ENCODE measurements around the gene CAMK2N1. TPM values are rescaled to one million over a fixed set of nuclear protein-coding genes. Genes with fewer than 3 reads are reported as not detected.

The CAMK2N1 gene
- polyA plus RNA-seq, 1 donor from 2014 or later: 67.1 TPM

DNA sequence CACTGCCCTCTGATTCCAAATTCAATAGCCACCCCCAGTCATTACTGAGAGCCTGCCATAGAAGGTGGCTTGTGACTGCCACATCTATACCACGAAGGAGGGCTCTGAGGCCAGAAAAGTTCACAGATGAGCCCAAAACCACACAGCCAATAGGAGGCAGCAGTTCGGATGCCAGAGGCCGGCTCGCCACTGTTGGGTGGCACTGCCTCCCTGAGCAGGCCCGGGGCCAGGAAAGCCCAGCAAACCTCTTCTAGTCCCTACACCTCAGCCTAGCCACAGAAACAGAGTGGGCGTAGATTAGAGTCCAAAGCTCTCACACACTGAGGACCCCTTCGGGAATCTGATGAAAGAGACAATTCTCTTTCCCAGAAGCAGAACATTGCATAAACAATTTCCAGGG is 5.9 kb upstream of the CAMK2N1 start:
- Histone ChIP-seq H4K20me1 (ENCODE audit: insufficient read depth) (no peaks in the 10 kb centered on the region), H3K27ac (ENCODE audit: low read length) (no peak overlapping the region), H2AFZ (ENCODE audit: low read depth, low read length) (no peak overlapping the region), H3K9me2 (ENCODE audit: insufficient read depth, low read length) (no peaks in the 10 kb centered on the region), H3K9me3 (ENCODE audit: low read length) (no peaks in the 10 kb centered on the region), H3F3A (ENCODE audit: insufficient read depth, low read length, poor library complexity, severe bottlenecking) (no peaks in the 10 kb centered on the region), H3K27me3 (ENCODE audit: insufficient read depth, low read depth, low read length) (peaks cover 4% of the 10 kb centered on the region), H3K36me3 (ENCODE audit: insufficient read depth, low read length) (no peaks in the 10 kb centered on the region), H3K9ac (ENCODE audit: low read length) (no peak overlapping the region), H3K79me2 (replicated peaks; ENCODE audit: insufficient read depth, low read length) (no peaks in the 10 kb centered on the region), H3K4me2 (ENCODE audit: low read length) (no peak overlapping the region), H3K4me3 (ENCODE audit: low read length) (no peak overlapping the region)
- TF ChIP-seq, protein P1, sequence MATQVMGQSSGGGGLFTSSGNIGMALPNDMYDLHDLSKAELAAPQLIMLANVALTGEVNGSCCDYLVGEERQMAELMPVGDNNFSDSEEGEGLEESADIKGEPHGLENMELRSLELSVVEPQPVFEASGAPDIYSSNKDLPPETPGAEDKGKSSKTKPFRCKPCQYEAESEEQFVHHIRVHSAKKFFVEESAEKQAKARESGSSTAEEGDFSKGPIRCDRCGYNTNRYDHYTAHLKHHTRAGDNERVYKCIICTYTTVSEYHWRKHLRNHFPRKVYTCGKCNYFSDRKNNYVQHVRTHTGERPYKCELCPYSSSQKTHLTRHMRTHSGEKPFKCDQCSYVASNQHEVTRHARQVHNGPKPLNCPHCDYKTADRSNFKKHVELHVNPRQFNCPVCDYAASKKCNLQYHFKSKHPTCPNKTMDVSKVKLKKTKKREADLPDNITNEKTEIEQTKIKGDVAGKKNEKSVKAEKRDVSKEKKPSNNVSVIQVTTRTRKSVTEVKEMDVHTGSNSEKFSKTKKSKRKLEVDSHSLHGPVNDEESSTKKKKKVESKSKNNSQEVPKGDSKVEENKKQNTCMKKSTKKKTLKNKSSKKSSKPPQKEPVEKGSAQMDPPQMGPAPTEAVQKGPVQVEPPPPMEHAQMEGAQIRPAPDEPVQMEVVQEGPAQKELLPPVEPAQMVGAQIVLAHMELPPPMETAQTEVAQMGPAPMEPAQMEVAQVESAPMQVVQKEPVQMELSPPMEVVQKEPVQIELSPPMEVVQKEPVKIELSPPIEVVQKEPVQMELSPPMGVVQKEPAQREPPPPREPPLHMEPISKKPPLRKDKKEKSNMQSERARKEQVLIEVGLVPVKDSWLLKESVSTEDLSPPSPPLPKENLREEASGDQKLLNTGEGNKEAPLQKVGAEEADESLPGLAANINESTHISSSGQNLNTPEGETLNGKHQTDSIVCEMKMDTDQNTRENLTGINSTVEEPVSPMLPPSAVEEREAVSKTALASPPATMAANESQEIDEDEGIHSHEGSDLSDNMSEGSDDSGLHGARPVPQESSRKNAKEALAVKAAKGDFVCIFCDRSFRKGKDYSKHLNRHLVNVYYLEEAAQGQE (IDR thresholded peaks at IDR 0.05; ENCODE audit: borderline replicate concordance): no peak
- TF ChIP-seq POLR2AphosphoS5 (IDR thresholded peaks at IDR 0.05) (no peak), EZH2 (IDR thresholded peaks at IDR 0.05; ENCODE audit: borderline replicate concordance, insufficient read depth, low read length, poor library complexity, severe bottlenecking) (no peak), TAF1 (IDR thresholded peaks at IDR 0.05; ENCODE audit: low read depth) (no peak), MXI1 (conservative IDR thresholded peaks at IDR 0.05; ENCODE audit: poor library complexity, severe bottlenecking) (no peak), RAD21 (conservative IDR thresholded peaks at IDR 0.05) (no peak), EP300 (conservative IDR thresholded peaks at IDR 0.05; ENCODE audit: poor library complexity, severe bottlenecking) (no peak), SMC3 (conservative IDR thresholded peaks at IDR 0.05; ENCODE audit: poor library complexity) (no peak)
- TF ChIP-seq, protein P2, sequence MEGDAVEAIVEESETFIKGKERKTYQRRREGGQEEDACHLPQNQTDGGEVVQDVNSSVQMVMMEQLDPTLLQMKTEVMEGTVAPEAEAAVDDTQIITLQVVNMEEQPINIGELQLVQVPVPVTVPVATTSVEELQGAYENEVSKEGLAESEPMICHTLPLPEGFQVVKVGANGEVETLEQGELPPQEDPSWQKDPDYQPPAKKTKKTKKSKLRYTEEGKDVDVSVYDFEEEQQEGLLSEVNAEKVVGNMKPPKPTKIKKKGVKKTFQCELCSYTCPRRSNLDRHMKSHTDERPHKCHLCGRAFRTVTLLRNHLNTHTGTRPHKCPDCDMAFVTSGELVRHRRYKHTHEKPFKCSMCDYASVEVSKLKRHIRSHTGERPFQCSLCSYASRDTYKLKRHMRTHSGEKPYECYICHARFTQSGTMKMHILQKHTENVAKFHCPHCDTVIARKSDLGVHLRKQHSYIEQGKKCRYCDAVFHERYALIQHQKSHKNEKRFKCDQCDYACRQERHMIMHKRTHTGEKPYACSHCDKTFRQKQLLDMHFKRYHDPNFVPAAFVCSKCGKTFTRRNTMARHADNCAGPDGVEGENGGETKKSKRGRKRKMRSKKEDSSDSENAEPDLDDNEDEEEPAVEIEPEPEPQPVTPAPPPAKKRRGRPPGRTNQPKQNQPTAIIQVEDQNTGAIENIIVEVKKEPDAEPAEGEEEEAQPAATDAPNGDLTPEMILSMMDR (IDR thresholded peaks at IDR 0.05; ENCODE audit: poor library complexity, severe bottlenecking): no peak

DNA sequence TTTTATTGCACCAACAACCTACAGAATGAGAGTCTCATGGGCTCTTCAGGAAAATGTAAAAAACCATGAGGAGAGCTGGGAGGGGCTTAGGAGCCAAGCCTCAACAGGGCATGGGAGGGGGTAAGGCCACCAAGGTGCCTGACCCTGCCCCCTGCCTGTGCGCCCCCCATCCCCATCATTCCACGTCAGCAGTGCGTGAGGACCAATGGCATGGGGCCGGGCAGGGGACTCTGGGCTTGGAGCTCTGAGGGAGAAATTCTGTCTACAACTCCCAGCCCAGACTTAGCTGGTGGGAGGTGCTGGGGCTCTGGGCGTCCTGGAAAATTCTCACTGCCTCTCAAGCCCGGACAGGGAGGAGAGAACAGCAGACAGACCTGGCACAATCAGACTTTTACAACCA is 5.2 kb upstream of the CAMK2N1 start:
- no peak for TF ChIP-seq SMC3 (conservative IDR thresholded peaks at IDR 0.05; ENCODE audit: poor library complexity)
- TF ChIP-seq, protein P1 (IDR thresholded peaks at IDR 0.05; ENCODE audit: borderline replicate concordance): no peak
- no peaks in the 10 kb centered on the region for H3K79me2 ChIP-seq (replicated peaks; ENCODE audit: insufficient read depth, low read length)
- no peaks in the 10 kb centered on the region for H3K9me2 ChIP-seq (ENCODE audit: insufficient read depth, low read length)
- no peak overlapping the region for H3K9ac ChIP-seq (ENCODE audit: low read length)
- no peaks in the 10 kb centered on the region for H3K9me3 ChIP-seq (ENCODE audit: low read length)
- H4K20me1 ChIP-seq (ENCODE audit: insufficient read depth): no peaks in the 10 kb centered on the region
- H3K4me2 ChIP-seq (ENCODE audit: low read length): no peak overlapping the region
- no peaks in the 10 kb centered on the region for H3F3A ChIP-seq (ENCODE audit: insufficient read depth, low read length, poor library complexity, severe bottlenecking)
- no peak overlapping the region for H3K27ac ChIP-seq (ENCODE audit: low read length)
- no peak overlapping the region for H2AFZ ChIP-seq (ENCODE audit: low read depth, low read length)
- peaks cover 10% of the 10 kb centered on the region for H3K27me3 ChIP-seq (ENCODE audit: insufficient read depth, low read depth, low read length)
- no peaks in the 10 kb centered on the region for H3K36me3 ChIP-seq (ENCODE audit: insufficient read depth, low read length)
- H3K4me3 ChIP-seq (ENCODE audit: low read length): no peak overlapping the region
